ENCODE measurements around the gene XPA.

XPA gene

DNA sequence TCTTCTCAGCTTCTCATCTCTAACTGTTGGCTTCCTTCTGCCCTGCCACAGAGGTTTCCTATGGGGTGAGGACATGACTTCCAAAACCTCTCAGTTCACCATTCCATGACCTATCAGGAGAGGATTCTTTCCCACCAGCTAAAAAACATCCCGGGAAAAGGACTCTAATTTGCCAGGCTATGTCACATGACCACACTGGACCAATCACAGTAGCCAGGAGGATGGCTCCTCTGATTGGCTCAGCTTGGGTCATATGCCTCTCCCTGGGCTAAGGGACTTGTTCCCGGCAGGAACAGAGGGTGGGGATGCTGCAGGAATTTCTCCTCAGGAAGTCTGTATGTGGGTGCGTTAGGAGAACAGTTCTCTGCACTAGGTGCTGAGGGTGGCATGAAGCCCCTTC lies 40.3 kb upstream of the XPA start:
- TF ChIP-seq CTCF (IDR thresholded peaks at IDR 0.05; ENCODE audit: control insufficient read depth, insufficient read depth, low read depth, low read length, missing control alignments) = no peak
- no peak overlapping the region for H3K4me3 ChIP-seq (ENCODE audit: control insufficient read depth, low read depth, low read length)
- DNase-seq (ENCODE audit: low read depth) = no peak

DNA sequence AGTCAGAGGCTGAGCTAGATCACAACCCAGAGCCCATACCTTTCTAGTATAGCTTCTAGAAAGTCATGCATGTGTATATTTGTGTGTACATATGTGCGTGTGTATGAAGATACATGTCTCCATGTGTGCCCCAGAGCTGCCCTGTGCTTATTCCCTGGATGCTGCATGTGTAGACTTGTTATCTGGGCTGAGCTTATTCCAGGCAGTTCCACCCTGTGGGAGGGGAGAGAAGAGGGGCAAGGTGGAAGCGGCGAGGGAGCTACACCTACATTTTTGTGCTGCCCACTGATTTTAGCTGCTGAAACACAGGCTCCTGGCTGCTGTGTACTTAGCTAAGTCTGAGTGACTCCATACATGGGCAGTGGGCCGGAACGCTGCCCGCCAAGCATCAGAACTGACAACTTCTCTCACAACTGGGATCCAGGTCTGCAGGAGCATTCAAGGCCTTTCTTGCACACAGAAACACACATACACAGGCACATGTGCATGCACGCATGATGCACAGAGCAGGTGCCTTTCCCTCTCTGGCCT lies 38.0 kb upstream of the XPA start:
- TF ChIP-seq CTCF (IDR thresholded peaks at IDR 0.05; ENCODE audit: control insufficient read depth, insufficient read depth, low read depth, low read length, missing control alignments) = no peak
- DNase-seq (ENCODE audit: low read depth) = no peak

GRCh38 chr9:97726716-97727115 lies 29.6 kb upstream of the XPA start:
- no peak for TF ChIP-seq CTCF (IDR thresholded peaks at IDR 0.05; ENCODE audit: control insufficient read depth, insufficient read depth, low read depth, low read length, missing control alignments)
- H3K4me3 ChIP-seq (ENCODE audit: control insufficient read depth, low read depth, low read length) = no peak overlapping the region
- no peak for DNase-seq (ENCODE audit: low read depth)

More for the DNA sequence above, 38.0 kb upstream of the XPA start:
- H3K4me3 ChIP-seq (ENCODE audit: control insufficient read depth, low read depth, low read length) = no peak overlapping the region

GRCh38 chr9:97723819-97724218 lies 26.7 kb upstream of the XPA start:
- no peak overlapping the region for H3K4me3 ChIP-seq (ENCODE audit: control insufficient read depth, low read depth, low read length)
- TF ChIP-seq CTCF (IDR thresholded peaks at IDR 0.05; ENCODE audit: control insufficient read depth, insufficient read depth, low read depth, low read length, missing control alignments) = no peak
- no peak for DNase-seq (ENCODE audit: low read depth)

DNA sequence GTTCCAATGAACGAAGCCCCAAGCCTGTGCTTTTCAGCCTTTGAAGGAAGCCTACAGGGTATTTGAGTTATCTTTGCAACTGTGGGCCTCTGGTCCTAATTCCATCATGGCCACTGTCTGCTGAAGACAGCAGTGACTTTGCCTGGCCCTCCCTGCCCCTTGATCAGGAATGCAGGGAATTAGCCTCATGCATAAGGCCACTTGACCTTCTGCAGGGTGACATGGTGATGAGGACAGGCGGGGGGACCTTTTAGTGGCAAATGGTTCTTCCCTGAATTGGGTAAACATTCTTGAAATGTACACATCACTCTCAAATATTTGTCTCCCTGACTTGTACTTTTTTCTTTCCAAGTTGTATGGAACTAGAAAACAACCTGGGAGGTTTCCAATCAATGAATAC lies 25.2 kb upstream of the XPA start:
- TF ChIP-seq CTCF (IDR thresholded peaks at IDR 0.05; ENCODE audit: control insufficient read depth, insufficient read depth, low read depth, low read length, missing control alignments) = no peak
- no peak for DNase-seq (ENCODE audit: low read depth)
- no peak overlapping the region for H3K4me3 ChIP-seq (ENCODE audit: control insufficient read depth, low read depth, low read length)

DNA sequence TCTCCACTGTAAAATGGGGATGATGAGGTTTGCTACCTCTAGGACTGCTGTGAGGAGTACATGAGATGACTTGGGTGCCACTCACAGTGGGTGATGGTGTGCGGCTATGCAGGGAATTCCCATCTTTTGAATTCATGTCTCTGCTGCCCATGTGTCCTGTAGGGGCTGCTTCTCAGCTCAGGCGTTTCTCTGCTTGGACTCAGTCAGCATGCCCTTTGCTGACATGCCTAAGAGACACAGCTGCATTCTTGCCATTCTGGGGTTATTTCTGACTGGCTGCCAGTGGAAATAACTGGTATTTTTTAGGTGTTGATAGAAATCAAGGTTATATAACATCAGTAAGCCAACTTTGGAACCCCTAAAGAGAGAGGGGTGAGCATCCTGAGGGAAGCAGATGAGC lies 24.3 kb upstream of the XPA start:
- DNase-seq (ENCODE audit: low read depth) = no peak
- no peak for TF ChIP-seq CTCF (IDR thresholded peaks at IDR 0.05; ENCODE audit: control insufficient read depth, insufficient read depth, low read depth, low read length, missing control alignments)
- H3K4me3 ChIP-seq (ENCODE audit: control insufficient read depth, low read depth, low read length) = no peak overlapping the region

- no peak overlapping the region for H3K4me3 ChIP-seq (ENCODE audit: control insufficient read depth, low read depth, low read length)
- TF ChIP-seq CTCF (IDR thresholded peaks at IDR 0.05; ENCODE audit: control insufficient read depth, insufficient read depth, low read depth, low read length, missing control alignments) = no peak
- no peak for DNase-seq (ENCODE audit: low read depth)
These were observed 20.7 kb upstream of the XPA start for GRCh38 chr9:97717866-97718265.

Measured in AG09309 (cell line).